ENCODE measurements around the gene PACSIN1.

GRCh38 chr6:34445313-34445860 lies 20.5 kb upstream of the PACSIN1 start:
- TF ChIP-seq, protein P1, sequence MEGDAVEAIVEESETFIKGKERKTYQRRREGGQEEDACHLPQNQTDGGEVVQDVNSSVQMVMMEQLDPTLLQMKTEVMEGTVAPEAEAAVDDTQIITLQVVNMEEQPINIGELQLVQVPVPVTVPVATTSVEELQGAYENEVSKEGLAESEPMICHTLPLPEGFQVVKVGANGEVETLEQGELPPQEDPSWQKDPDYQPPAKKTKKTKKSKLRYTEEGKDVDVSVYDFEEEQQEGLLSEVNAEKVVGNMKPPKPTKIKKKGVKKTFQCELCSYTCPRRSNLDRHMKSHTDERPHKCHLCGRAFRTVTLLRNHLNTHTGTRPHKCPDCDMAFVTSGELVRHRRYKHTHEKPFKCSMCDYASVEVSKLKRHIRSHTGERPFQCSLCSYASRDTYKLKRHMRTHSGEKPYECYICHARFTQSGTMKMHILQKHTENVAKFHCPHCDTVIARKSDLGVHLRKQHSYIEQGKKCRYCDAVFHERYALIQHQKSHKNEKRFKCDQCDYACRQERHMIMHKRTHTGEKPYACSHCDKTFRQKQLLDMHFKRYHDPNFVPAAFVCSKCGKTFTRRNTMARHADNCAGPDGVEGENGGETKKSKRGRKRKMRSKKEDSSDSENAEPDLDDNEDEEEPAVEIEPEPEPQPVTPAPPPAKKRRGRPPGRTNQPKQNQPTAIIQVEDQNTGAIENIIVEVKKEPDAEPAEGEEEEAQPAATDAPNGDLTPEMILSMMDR (IDR thresholded peaks at IDR 0.05) = no peak
- no peak for TF ChIP-seq POLR2A (IDR thresholded peaks at IDR 0.05)
